ENCODE measurements around the gene TRIO.

- no peak for TF ChIP-seq POLR2A (IDR thresholded peaks at IDR 0.05)
- no peak for TF ChIP-seq CTCF (IDR thresholded peaks at IDR 0.05)
Measured at GRCh38 chr5:14143546-14143840, 351 bp downstream of the TRIO start.
